Activated T-cell treated with anti-CD3 and anti-CD28 coated beads, Interleukin-2, amount 50 U/mL, for 72 hours (primary cell): Measurements from ENCODE around the gene PCDHGA4. TPM values are rescaled to one million over a fixed set of nuclear protein-coding genes. Genes with fewer than 3 reads are reported as not detected.
"Not testable (repeated sequence)": the region's sequence is repeated elsewhere in the genome, so short reads cannot be mapped to it uniquely, and the experiment has no call there.

Source experiments
- ATAC-seq, 2 donors: fragments of 150-1000 bp; cut with Tn5 transposase; replicated peaks in 1 of 2; 2 replicates each; pipeline ENCODE4 v1.10.0; 2021; ENCODE audit warnings: moderate library complexity in 2 of 2, mild to moderate bottlenecking in 1 of 2
- DNase-seq, 2 donors: peaks; one replicate each; pipeline ENCODE4 v3.0.0; 2021 to 2022; ENCODE audit warnings: mixed read lengths in 1 of 2
- H3K27ac Mint-ChIP-seq: one replicate; pipeline ENCODE4 v1.8.0; 2022; ENCODE audit warnings: mild to moderate bottlenecking, moderate library complexity, mixed read lengths
- H3K27me3 Mint-ChIP-seq: one replicate; pipeline ENCODE4 v1.8.0; 2022; ENCODE audit warnings: low read depth, mixed read lengths
- H3K36me3 Mint-ChIP-seq, 2 donors: one replicate each; pipeline ENCODE4 v1.8.0; 2022; ENCODE audit warnings: mixed read lengths in 2 of 2, mild to moderate bottlenecking in 1 of 2; ENCODE audit not compliant: insufficient read depth in 2 of 2
- H3K4me1 Mint-ChIP-seq: one replicate; pipeline ENCODE4 v1.8.0; 2022; ENCODE audit warnings: low read depth, mixed read lengths
- H3K4me3 Mint-ChIP-seq, 2 donors: one replicate each; pipeline ENCODE4 v1.8.0; 2022; ENCODE audit warnings: mild to moderate bottlenecking in 2 of 2, mixed read lengths in 2 of 2, moderate library complexity in 2 of 2
- H3K9me3 Mint-ChIP-seq, 2 donors: one replicate each; pipeline ENCODE4 v1.8.0; 2022; ENCODE audit warnings: mixed read lengths in 2 of 2
- total RNA-seq, 2 donors: library from RNA; stranded (reverse); gene quantifications; one replicate each; pipeline ENCODE4 v1.2.3, GENCODE V29; 2022

The PCDHGA4 gene
- total RNA-seq: under 1 TPM; 0.25 to 0.26 TPM

DNA sequence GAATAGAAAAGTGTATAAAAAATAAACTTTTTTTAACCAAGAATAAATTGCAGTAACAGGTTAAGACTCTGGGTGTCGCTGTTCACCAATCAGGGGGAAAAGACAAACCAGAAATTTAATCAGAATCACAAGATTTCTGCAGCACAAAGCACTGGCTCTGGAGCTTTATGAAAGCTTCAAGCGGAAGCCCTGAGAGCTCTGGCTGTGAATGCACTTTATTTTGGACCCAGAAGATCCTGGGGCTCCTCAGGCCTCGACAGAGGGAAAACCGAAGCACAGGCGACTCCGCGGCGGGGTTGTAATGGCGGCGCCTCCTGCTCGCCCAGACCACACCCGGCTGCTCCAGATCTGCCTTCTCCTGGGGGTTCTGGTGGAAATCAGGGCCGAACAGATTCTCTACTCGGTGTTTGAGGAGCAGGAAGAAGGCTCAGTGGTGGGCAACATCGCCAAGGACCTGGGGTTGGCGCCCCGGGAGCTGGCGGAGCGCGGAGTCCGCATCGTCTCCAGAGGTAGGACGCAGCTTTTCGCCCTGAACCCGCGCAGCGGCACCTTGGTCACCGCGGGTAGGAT is at the start of gene PCDHGA4:
PCDHGA4 (plus strand) TSS at position 122 of the 570 bp plus-strand sequence; CDS start at position 209, 87 bp downstream.
- Mint-ChIP-seq H3K27me3 (peaks cover 81% of the 10 kb centered on the region), H3K9me3 (peaks cover 10 to 11% of the 10 kb centered on the region in 2 donors), H3K4me3 (peak within 1 kb of the TSS; percentile 65 to 73), H3K27ac (no peak within 1 kb of the TSS), H3K36me3 (peaks cover 14 to 16% of the 10 kb centered on the region in 2 donors), H3K4me1 (peaks cover 7% of the 10 kb centered on the region)
- DNase-seq (no peak), ATAC-seq (no peak)

DNA sequence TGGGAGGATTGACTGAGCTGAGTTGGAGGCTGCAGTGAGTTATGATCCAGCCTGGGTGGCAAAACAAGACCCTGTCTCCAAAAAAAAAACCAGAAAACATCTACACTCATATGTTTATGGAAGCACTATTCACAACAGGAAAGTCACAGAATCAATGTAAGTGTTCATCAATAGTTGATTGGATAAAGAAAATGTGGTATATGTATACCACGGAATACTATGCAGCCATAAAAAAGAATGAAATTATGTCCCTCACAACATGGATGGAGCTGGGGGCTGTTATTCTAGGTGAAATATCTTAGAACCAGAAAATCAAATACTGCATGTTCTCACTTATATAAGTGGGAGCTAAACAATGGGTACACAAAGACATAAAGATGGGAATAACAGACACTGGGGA is 48.2 kb upstream of the PCDHGA4 start:
- H3K27me3 Mint-ChIP-seq: no peaks in the 10 kb centered on the region
- no peaks in the 10 kb centered on the region for H3K4me1 Mint-ChIP-seq
- DNase-seq (no peak), ATAC-seq (no peak)
- no peak overlapping the region for H3K27ac Mint-ChIP-seq
- peaks cover 25 to 37% of the 10 kb centered on the region in 2 donors for H3K36me3 Mint-ChIP-seq
- no peak overlapping the region for H3K4me3 Mint-ChIP-seq
- peaks cover 9 to 25% of the 10 kb centered on the region in 2 donors for H3K9me3 Mint-ChIP-seq

DNA sequence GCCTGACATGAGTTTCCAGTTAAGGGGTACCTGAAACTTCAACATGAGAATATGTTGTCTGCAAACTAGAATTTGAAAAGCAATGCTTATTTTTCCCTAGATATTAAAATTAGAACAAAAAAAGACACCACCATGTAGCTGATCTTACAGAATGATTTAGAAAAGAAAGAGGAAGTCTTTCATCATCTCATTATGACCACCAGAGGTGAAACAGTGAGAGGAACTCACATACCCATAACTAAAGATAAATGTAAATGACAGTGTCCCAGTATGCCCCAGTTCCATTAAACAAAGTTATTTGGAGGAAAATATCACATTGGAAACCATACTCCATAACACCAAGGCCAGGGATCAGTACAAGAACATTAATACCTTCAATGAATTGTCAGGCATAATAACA is 41.1 kb upstream of the PCDHGA4 start:
- peaks cover 25 to 34% of the 10 kb centered on the region in 2 donors for H3K9me3 Mint-ChIP-seq
- H3K4me1 Mint-ChIP-seq: peaks cover 12% of the 10 kb centered on the region
- DNase-seq (no peak), ATAC-seq (no peak)
- H3K36me3 Mint-ChIP-seq: peaks cover 40 to 50% of the 10 kb centered on the region in 2 donors
- H3K4me3 Mint-ChIP-seq: no peak overlapping the region
- peak overlapping the region; percentile 19 for H3K27ac Mint-ChIP-seq
- no peaks in the 10 kb centered on the region for H3K27me3 Mint-ChIP-seq

DNA sequence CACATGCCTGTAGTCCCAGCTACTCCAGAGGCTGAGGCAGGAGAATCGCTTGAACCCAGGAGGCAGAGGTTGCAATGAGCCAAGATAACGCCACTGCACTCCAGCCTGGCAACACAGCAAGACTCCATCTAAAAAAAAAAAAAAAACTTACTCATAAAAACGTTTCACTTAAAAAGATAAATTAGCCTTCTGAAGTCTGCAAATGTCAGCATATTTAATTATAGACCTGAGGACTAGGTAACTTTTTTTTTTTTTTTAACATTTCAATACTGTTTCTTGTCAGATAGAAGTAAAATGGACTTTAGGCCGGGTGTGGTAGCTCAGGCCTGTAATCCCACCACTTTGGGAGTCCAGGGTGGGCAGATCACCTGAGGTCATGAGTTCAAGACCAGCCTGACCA is 37.9 kb upstream of the PCDHGA4 start:
- Mint-ChIP-seq H3K4me1 (peaks cover 38% of the 10 kb centered on the region), H3K36me3 (peaks cover 44 to 66% of the 10 kb centered on the region in 2 donors), H3K9me3 (peaks cover 30 to 32% of the 10 kb centered on the region in 2 donors)
- not testable (repeated sequence) for H3K27me3 Mint-ChIP-seq, ATAC-seq, H3K4me3 Mint-ChIP-seq, H3K27ac Mint-ChIP-seq, DNase-seq

DNA sequence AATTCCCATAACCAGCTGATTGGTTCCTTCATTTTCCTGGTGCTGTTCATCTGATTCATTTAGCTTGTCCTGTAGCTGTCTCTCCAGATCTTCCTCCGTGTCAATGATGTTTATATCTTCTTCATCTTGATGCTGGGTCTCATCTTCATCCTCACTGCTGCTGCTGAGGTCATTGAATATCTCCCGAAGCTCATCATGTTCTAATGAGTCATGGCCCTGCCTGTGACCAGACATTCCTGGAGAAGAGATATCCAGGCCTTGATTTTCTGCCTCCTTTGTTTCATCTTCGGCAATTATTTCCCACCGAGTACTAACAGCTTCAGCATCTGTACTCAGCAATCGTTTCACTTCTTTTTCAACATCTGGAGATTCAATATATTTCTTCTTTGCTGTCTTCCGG is 35.6 kb upstream of the PCDHGA4 start:
- H3K36me3 Mint-ChIP-seq: peaks cover 41 to 59% of the 10 kb centered on the region in 2 donors
- H3K9me3 Mint-ChIP-seq: peaks cover 24 to 25% of the 10 kb centered on the region in 2 donors
- H3K27me3 Mint-ChIP-seq: no peaks in the 10 kb centered on the region
- ATAC-seq (no peak), DNase-seq (no peak)
- H3K4me3 Mint-ChIP-seq: peak overlapping the region; percentile 90 to 100
- H3K4me1 Mint-ChIP-seq: peaks cover 38% of the 10 kb centered on the region
- H3K27ac Mint-ChIP-seq: peak overlapping the region; percentile 95

DNA sequence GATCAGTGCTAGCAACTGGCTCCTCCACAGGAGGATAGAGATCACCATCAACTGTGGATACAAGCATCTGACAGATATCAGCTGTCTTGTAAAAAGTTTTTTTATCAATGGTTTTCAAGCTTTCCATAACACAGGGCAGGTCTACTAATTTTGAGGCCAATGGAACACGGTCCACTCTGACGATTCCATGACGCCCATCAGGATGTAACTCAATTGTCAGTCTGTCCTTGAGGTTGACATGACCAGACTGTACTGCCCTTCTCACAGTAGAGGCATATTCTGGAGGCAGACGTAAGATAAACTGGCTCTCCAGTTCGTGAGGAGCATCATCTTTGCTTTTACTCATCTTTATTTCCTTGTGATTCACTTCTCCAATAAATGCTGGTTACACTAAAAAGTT is 35.1 kb upstream of the PCDHGA4 start:
- Mint-ChIP-seq H3K36me3 (peaks cover 39 to 59% of the 10 kb centered on the region in 2 donors), H3K27me3 (no peaks in the 10 kb centered on the region), H3K4me3 (peak overlapping the region; percentile 90 to 100), H3K9me3 (peaks cover 23 to 25% of the 10 kb centered on the region in 2 donors), H3K27ac (peak overlapping the region; percentile 95), H3K4me1 (peaks cover 38% of the 10 kb centered on the region)
- DNase-seq (no peak), ATAC-seq (no peak)

DNA sequence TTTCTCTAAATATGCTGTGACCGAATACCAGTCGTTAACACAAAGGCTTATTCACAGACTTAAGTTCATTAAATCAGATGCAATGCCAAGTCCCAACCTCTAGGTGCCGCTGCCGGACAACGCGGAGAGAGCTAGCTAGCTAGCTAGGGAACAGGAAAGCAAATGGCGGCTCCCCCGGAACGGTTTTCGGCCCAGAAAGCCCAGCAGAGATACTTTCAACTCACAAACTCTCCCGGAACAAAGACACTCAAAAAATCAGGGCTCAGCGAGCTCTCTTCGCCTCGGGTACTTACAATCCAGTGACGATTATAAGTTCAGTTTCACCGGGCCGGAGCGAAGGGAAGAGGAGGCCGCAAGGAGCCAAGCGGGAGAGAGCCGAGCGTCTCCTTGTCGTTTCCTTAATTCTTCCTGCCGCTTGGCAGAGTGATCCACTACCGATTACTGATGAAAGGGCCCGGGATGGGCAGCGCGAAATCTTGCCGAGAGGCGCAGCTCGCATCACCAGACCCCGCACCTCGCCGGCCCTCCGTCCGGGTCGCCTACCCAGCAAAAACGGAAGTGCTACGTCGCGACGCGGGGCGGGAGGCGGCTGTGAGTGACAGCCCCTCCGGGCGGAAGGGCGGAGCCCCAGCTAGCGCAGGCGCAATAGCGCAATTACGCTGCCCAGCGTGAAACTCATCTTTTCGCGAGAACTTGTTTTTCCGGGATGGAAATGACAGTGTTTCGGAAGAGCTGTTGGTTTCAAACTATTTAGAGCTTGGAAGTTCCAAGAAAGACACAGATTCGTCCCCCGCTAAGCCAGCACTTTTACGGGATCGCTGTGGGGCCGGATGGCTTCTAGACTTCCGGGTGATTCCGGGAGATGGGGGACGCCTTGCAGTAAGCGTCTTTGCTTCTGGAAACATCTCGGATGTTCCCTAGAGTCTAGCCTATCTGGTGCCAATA is 34.3 kb upstream of the PCDHGA4 start, which contains the start of gene TAF7:
TAF7 (minus strand) TSS at position 560 of the 945 bp plus-strand sequence. CDS start 740 bp downstream, outside the sequence.
- ATAC-seq: peak; percentile 96 to 98
- H3K36me3 Mint-ChIP-seq: peaks cover 32 to 52% of the 10 kb centered on the region in 2 donors

DNA sequence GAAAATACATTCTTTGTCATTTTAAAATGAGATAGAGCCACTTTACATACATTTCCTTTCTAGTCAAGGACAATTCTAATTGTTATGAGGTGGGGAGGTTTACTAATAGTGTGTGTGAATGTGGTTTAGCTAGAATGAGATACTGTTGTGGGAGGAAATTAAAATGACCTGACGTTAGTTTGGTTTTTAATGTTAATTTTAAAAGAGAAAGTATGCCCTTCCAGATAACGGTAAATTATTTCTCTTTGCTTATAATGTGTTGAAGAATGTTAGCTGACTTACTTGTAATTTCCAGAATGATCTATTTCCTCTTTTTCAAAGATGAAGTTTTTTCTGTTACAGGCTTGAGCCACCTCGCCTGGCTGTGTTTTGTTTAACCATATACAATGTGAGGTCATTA is 32.6 kb upstream of the PCDHGA4 start:
- ATAC-seq (no peak), DNase-seq (no peak)
- Mint-ChIP-seq H3K27me3 (no peaks in the 10 kb centered on the region), H3K9me3 (peaks cover 14 to 17% of the 10 kb centered on the region in 2 donors), H3K27ac (no peak overlapping the region), H3K4me1 (peaks cover 46% of the 10 kb centered on the region), H3K4me3 (peak overlapping the region in 1 of 2 donors; percentile 57), H3K36me3 (peaks cover 36 to 42% of the 10 kb centered on the region in 2 donors)

More for the DNA sequence above, 34.3 kb upstream of the PCDHGA4 start, which contains the start of gene TAF7:
- H3K4me3 Mint-ChIP-seq: peak within 1 kb of the TSS; percentile 90 to 100
- peak; percentile 94 to 96 for DNase-seq
- H3K27ac Mint-ChIP-seq: peak within 1 kb of the TSS; percentile 95
- no peaks in the 10 kb centered on the region for H3K27me3 Mint-ChIP-seq
- H3K9me3 Mint-ChIP-seq: peaks cover 15 to 20% of the 10 kb centered on the region in 2 donors
- peaks cover 37% of the 10 kb centered on the region for H3K4me1 Mint-ChIP-seq

DNA sequence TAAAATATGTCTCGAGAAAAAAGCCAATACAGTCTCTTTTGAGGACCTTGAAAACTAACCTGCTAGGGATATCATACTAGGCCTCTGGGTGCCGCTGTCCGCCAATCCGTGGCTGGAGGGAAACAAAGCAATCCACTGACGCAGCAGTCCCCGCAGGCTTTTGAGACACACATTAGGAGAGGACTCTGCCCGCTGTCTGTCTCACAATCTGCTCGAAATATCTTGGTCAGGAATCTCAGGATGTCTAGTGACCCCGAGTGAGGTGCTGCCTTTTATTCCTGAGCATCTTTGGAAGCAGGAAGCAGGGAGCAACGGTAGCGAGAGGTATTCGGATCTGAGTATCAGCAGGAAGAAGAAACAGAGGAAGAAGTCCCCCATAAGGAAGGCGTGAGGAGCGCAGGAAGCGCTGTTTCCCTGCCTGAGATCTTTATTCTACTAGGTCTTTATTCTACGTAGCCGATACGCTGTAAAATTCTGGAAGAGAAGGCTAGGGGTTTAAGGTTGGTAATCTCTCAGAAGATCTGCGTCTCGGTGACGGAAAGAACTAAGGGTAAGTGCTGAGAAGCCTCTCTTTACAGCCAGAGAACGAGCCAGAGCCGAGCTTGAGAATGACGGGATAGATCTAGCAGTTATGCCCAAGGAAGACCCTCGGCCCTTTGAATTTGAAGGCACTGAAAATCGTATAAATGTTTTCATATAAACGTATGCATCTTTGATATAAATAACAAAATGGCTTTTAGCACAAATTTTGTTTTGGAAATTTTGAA is 28.6 kb upstream of the PCDHGA4 start:
- peaks cover 2 to 5% of the 10 kb centered on the region in 2 donors for H3K9me3 Mint-ChIP-seq
- DNase-seq (peak; percentile 65 to 76), ATAC-seq (peak; percentile 91 to 93)
- peaks cover 11 to 14% of the 10 kb centered on the region in 2 donors for H3K36me3 Mint-ChIP-seq
- peaks cover 13% of the 10 kb centered on the region for H3K27me3 Mint-ChIP-seq
- peak overlapping the region; percentile 93 for H3K27ac Mint-ChIP-seq
- peak overlapping the region; percentile 94 to 98 for H3K4me3 Mint-ChIP-seq
- H3K4me1 Mint-ChIP-seq: peaks cover 19% of the 10 kb centered on the region

DNA sequence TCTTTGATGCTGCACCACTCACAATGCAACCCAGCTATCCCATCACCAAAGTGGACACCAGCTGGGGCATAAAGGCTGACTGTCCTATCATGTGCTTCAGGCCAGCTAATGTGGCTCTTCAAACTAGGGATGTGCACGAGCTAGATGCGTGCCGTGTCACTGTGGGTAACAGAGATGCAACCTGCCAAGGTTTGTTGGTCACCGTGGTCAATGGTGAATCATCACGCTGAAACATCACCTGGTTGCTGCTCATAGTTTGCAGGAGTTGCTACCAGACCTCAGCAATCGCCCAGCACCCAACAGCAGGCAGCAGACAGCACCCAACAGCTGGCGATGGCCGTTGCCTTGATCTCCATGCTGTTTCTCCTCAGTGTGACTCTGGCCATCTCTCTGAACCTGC is 26.6 kb upstream of the PCDHGA4 start:
- Mint-ChIP-seq H3K4me3 (no peak overlapping the region), H3K4me1 (peaks cover 12% of the 10 kb centered on the region), H3K27ac (no peak overlapping the region), H3K27me3 (peaks cover 27% of the 10 kb centered on the region), H3K36me3 (peaks cover 9 to 17% of the 10 kb centered on the region in 2 donors), H3K9me3 (peaks cover 6 to 12% of the 10 kb centered on the region in 2 donors)
- peak in 1 of 2 donors; percentile 33 for DNase-seq
- ATAC-seq: peak; percentile 30 to 54

DNA sequence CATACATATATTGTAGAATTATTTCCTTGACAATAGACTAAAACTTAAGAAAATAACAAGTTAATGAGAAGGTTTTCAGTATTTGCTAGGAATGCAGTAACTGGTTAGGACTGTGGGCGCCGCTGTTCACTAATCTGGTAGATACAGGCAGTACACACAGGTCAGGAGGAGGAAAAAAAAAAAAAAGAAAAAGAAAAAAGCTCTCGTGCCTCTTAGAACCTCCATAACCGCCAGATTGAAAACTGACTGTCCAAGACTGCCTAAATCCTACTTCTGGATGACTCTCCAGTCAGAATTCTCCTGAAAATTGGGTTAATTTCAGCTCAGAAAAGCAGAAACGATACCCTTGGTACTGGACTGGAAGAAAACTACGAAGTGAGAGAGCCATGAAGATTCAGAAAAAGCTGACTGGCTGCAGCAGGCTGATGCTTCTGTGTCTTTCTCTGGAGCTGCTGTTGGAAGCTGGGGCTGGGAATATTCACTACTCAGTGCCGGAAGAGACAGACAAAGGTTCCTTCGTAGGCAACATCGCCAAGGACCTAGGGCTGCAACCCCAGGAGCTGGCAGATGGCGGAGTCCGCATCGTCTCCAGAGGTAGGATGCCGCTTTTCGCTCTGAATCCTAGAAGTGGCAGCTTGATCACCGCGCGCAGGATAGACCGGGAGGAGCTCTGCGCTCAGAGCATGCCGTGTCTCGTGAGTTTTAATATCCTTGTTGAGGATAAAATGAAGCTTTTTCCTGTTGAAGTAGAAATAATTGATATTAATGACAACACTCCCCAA is 24.3 kb upstream of the PCDHGA4 start, which contains the start of gene PCDHGA1:
PCDHGA1 (plus strand) TSS at position 216 of the 782 bp plus-strand sequence.
- DNase-seq: peak; percentile 15 to 39
- Mint-ChIP-seq H3K4me3 (peak within 1 kb of the TSS; percentile 49 to 58), H3K36me3 (peaks cover 18 to 23% of the 10 kb centered on the region in 2 donors), H3K27ac (no peak within 1 kb of the TSS), H3K27me3 (peaks cover 49% of the 10 kb centered on the region), H3K4me1 (peaks cover 12% of the 10 kb centered on the region), H3K9me3 (peaks cover 6 to 15% of the 10 kb centered on the region in 2 donors)
- ATAC-seq: peak; percentile 39 to 48

DNA sequence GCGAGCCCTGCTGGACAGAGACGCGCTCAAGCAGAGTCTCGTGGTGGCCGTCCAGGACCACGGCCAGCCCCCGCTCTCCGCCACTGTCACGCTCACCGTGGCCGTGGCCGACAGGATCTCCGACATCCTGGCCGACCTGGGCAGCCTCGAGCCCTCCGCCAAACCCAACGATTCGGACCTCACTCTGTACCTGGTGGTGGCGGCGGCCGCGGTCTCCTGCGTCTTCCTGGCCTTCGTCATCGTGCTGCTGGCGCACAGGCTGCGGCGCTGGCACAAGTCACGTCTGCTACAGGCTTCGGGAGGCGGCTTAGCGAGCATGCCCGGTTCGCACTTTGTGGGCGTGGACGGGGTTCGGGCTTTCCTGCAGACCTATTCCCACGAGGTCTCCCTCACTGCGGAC is 22.2 kb upstream of the PCDHGA4 start:
- H3K27me3 Mint-ChIP-seq: peaks cover 56% of the 10 kb centered on the region
- H3K4me3 Mint-ChIP-seq, ATAC-seq, H3K27ac Mint-ChIP-seq, H3K4me1 Mint-ChIP-seq, DNase-seq: not testable (repeated sequence)
- H3K9me3 Mint-ChIP-seq: peaks cover 6 to 19% of the 10 kb centered on the region in 2 donors
- peaks cover 18 to 19% of the 10 kb centered on the region in 2 donors for H3K36me3 Mint-ChIP-seq
